ENCODE data around the gene CRYGA. TPM values are rescaled to one million over a fixed set of nuclear protein-coding genes. Genes with fewer than 3 reads are reported as not detected.
"Not testable (repeated sequence)": the region's sequence is repeated elsewhere in the genome, so short reads cannot be mapped to it uniquely, and the experiment has no call there.

The CRYGA gene
- total and polyA plus RNA-seq, 8 donors = not detected

GRCh38 chr2:208142925-208143799, 20.2 kb downstream of the CRYGA start:
- no peak for TF ChIP-seq CTCF (IDR thresholded peaks at IDR 0.05)
- no peaks in the 10 kb centered on the region for H3K4me1 ChIP-seq
- H3K4me3 ChIP-seq = no peak overlapping the region
- intact Hi-C loops (cut with DNase I) = no loop called here
- DNase-seq (no peak), FAIRE-seq (no peak), ATAC-seq (no peak)
- H3K27me3 ChIP-seq = no peaks in the 10 kb centered on the region
- H3K36me3 ChIP-seq = no peaks in the 10 kb centered on the region
- no peaks in the 10 kb centered on the region for H3K9me3 ChIP-seq
- no peak overlapping the region for H3K27ac ChIP-seq
- 34 to 42% methylated on average over 12 of the region's 14 CpGs for WGBS, 2 donors

- ATAC-seq = no peak
- no peak for DNase-seq
These were observed 21.0 kb downstream of the CRYGA start for GRCh38 chr2:208142240-208142924.

GRCh38 chr2:208139447-208139846, 23.9 kb downstream of the CRYGA start:
- FAIRE-seq (no peak), ATAC-seq (no peak), DNase-seq (no peak)
- Histone ChIP-seq H3K4me3 (no peak overlapping the region), H3K27me3 (no peaks in the 10 kb centered on the region), H3K4me1 (peaks cover 0 to 4% (median 0%) of the 10 kb centered on the region in 3 donors), H3K36me3 (no peaks in the 10 kb centered on the region), H3K9me3 (no peaks in the 10 kb centered on the region), H3K27ac (no peak overlapping the region)
- intact Hi-C loops (cut with DNase I) = no loop called here
- TF ChIP-seq CTCF (IDR thresholded peaks at IDR 0.05) = no peak
- 89% methylated on average over 18 of the region's 18 CpGs for WGBS, 2 donors

More at GRCh38 chr2:208142240-208142924, 21.0 kb downstream of the CRYGA start:
- no peak for TF ChIP-seq CTCF (IDR thresholded peaks at IDR 0.05)
- Histone ChIP-seq H3K36me3 (no peaks in the 10 kb centered on the region), H3K4me3 (no peak overlapping the region), H3K27me3 (no peaks in the 10 kb centered on the region), H3K27ac (no peak overlapping the region), H3K4me1 (no peaks in the 10 kb centered on the region), H3K9me3 (no peaks in the 10 kb centered on the region)
- no peak for FAIRE-seq
- 43 to 48% methylated on average over 8 of the region's 8 CpGs for WGBS, 2 donors
- intact Hi-C loops (cut with DNase I) = no loop called here

GRCh38 chr2:208138334-208138733, 25.1 kb downstream of the CRYGA start:
- H3K9me3 ChIP-seq; H3K4me3 ChIP-seq; H3K4me1 ChIP-seq; H3K27me3 ChIP-seq; H3K36me3 ChIP-seq; intact Hi-C loops (cut with DNase I); FAIRE-seq; ATAC-seq; H3K27ac ChIP-seq; DNase-seq: not testable (repeated sequence)
- WGBS, 2 donors = 94 to 95% methylated on average over 7 of the region's 7 CpGs

GRCh38 chr2:208136716-208137094, 26.7 kb downstream of the CRYGA start:
- Histone ChIP-seq H3K4me1 (peaks cover 0 to 4% (median 0%) of the 10 kb centered on the region in 3 donors), H3K36me3 (no peaks in the 10 kb centered on the region), H3K27ac (no peak overlapping the region), H3K9me3 (no peaks in the 10 kb centered on the region), H3K4me3 (no peak overlapping the region), H3K27me3 (no peaks in the 10 kb centered on the region)
- FAIRE-seq (no peak), ATAC-seq (no peak), DNase-seq (no peak)
- no peak for TF ChIP-seq CTCF (IDR thresholded peaks at IDR 0.05)
- intact Hi-C loops (cut with DNase I) = no loop called here
- WGBS, 2 donors = 89 to 100% methylated on average over 2 of the region's 2 CpGs
